Measurements from ENCODE around the gene IL33. TPM values are rescaled to one million over a fixed set of nuclear protein-coding genes. Genes with fewer than 3 reads are reported as not detected.

The IL33 gene
- polyA plus RNA-seq, 1 donor from 2014 or later: not detected

- Histone ChIP-seq H3K27me3 (ENCODE audit: insufficient read depth, low read depth, low read length) (no peaks in the 10 kb centered on the region), H3K9ac (ENCODE audit: low read length) (no peak overlapping the region), H3F3A (ENCODE audit: insufficient read depth, low read length, poor library complexity, severe bottlenecking) (no peaks in the 10 kb centered on the region), H3K4me2 (ENCODE audit: low read length) (no peak overlapping the region), H3K27ac (ENCODE audit: low read length) (no peak overlapping the region), H3K4me3 (ENCODE audit: low read length) (no peak overlapping the region), H2AFZ (ENCODE audit: low read depth, low read length) (no peak overlapping the region), H3K79me2 (replicated peaks; ENCODE audit: insufficient read depth, low read length) (no peaks in the 10 kb centered on the region), H3K36me3 (ENCODE audit: insufficient read depth, low read length) (no peaks in the 10 kb centered on the region), H3K9me2 (ENCODE audit: insufficient read depth, low read length) (no peaks in the 10 kb centered on the region), H4K20me1 (ENCODE audit: insufficient read depth) (no peaks in the 10 kb centered on the region), H3K9me3 (ENCODE audit: low read length) (no peaks in the 10 kb centered on the region)
- TF ChIP-seq POLR2AphosphoS5 (IDR thresholded peaks at IDR 0.05): no peak
- TF ChIP-seq MXI1 (conservative IDR thresholded peaks at IDR 0.05; ENCODE audit: poor library complexity, severe bottlenecking): no peak
- no peak for TF ChIP-seq RAD21 (conservative IDR thresholded peaks at IDR 0.05)
- TF ChIP-seq CTCF (IDR thresholded peaks at IDR 0.05; ENCODE audit: poor library complexity, severe bottlenecking): no peak
- TF ChIP-seq REST (IDR thresholded peaks at IDR 0.05; ENCODE audit: borderline replicate concordance): no peak
- no peak for TF ChIP-seq SMC3 (conservative IDR thresholded peaks at IDR 0.05; ENCODE audit: poor library complexity)
- no peak for TF ChIP-seq EZH2 (IDR thresholded peaks at IDR 0.05; ENCODE audit: borderline replicate concordance, insufficient read depth, low read length, poor library complexity, severe bottlenecking)
- TF ChIP-seq TAF1 (IDR thresholded peaks at IDR 0.05; ENCODE audit: low read depth): no peak
- no peak for TF ChIP-seq EP300 (conservative IDR thresholded peaks at IDR 0.05; ENCODE audit: poor library complexity, severe bottlenecking)
These were observed 18.3 kb upstream of the IL33 start for GRCh38 chr9:6197330-6197729.

DNA sequence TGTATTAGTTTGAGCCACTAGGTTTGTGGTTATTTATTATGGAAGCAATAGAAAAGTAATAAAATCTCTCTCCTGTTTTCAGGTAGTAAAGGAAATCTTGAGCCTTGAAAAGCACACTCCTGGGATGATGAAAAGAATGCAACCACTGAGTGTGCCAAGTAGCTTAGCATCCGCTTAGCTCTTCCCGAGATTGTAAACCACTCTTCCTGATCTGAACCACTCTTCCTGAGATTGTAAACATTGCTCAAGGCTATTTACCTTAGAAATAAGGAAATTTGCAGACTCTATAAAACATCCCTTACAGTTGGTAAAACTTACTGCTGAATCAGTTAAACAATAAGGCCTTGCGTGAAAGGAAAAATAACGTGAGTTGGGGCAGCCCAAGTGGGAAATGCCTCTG, 17.4 kb upstream of the IL33 start:
- H3K9me3 ChIP-seq (ENCODE audit: low read length): no peaks in the 10 kb centered on the region

More for the DNA sequence above, 17.4 kb upstream of the IL33 start:
- H3K4me2 ChIP-seq (ENCODE audit: low read length): no peak overlapping the region
- no peak overlapping the region for H3K9ac ChIP-seq (ENCODE audit: low read length)
- H3F3A ChIP-seq (ENCODE audit: insufficient read depth, low read length, poor library complexity, severe bottlenecking): no peaks in the 10 kb centered on the region
- no peak overlapping the region for H2AFZ ChIP-seq (ENCODE audit: low read depth, low read length)
- H3K27ac ChIP-seq (ENCODE audit: low read length): no peak overlapping the region
- no peaks in the 10 kb centered on the region for H3K79me2 ChIP-seq (replicated peaks; ENCODE audit: insufficient read depth, low read length)
- no peaks in the 10 kb centered on the region for H4K20me1 ChIP-seq (ENCODE audit: insufficient read depth)
- no peak overlapping the region for H3K4me3 ChIP-seq (ENCODE audit: low read length)
- H3K9me2 ChIP-seq (ENCODE audit: insufficient read depth, low read length): no peaks in the 10 kb centered on the region
- TF ChIP-seq EP300 (conservative IDR thresholded peaks at IDR 0.05; ENCODE audit: poor library complexity, severe bottlenecking) (no peak), RAD21 (conservative IDR thresholded peaks at IDR 0.05) (no peak), EZH2 (IDR thresholded peaks at IDR 0.05; ENCODE audit: borderline replicate concordance, insufficient read depth, low read length, poor library complexity, severe bottlenecking) (no peak), MXI1 (conservative IDR thresholded peaks at IDR 0.05; ENCODE audit: poor library complexity, severe bottlenecking) (no peak), SMC3 (conservative IDR thresholded peaks at IDR 0.05; ENCODE audit: poor library complexity) (no peak), REST (IDR thresholded peaks at IDR 0.05; ENCODE audit: borderline replicate concordance) (no peak), CTCF (IDR thresholded peaks at IDR 0.05; ENCODE audit: poor library complexity, severe bottlenecking) (no peak), TAF1 (IDR thresholded peaks at IDR 0.05; ENCODE audit: low read depth) (no peak), POLR2AphosphoS5 (IDR thresholded peaks at IDR 0.05) (no peak)
- H3K27me3 ChIP-seq (ENCODE audit: insufficient read depth, low read depth, low read length): no peaks in the 10 kb centered on the region
- H3K36me3 ChIP-seq (ENCODE audit: insufficient read depth, low read length): no peaks in the 10 kb centered on the region
